Lower leg skin (tissue), 3 donors: ENCODE measurements around the gene STAT3.

Source experiments
- CTCF ChIP-seq, 3 donors: fragments of 450-650 bp; IDR thresholded peaks; one replicate each; pipeline ENCODE4 v1.5.1; 2016; ENCODE audit warnings: antibody characterized with exemption in 3 of 3, mild to moderate bottlenecking in 3 of 3, moderate library complexity in 2 of 3
- POLR2A ChIP-seq, 2 donors: fragments of 450-650 bp; IDR thresholded peaks; one replicate each; pipeline ENCODE4 v1.6.1; 2016 to 2017; ENCODE audit warnings: antibody characterized with exemption in 2 of 2, mild to moderate bottlenecking in 1 of 2, moderate library complexity in 1 of 2

- TF ChIP-seq POLR2A (IDR thresholded peaks at IDR 0.05) (no peak), CTCF (IDR thresholded peaks at IDR 0.05) (peak in 1 of 3 donors; percentile 83)
Observed at GRCh38 chr17:42428141-42428944, 40.1 kb upstream of the STAT3 start.
